G401.6 (cell line): ENCODE measurements around the gene CLECL1.

ENCODE experiments used
- FAIRE-seq: peaks from 2 replicates; lab custom pipeline; 2012; peaks lifted over from hg19 to GRCh38; lab: Jason Lieb, UNC

CLECL1 gene

DNA sequence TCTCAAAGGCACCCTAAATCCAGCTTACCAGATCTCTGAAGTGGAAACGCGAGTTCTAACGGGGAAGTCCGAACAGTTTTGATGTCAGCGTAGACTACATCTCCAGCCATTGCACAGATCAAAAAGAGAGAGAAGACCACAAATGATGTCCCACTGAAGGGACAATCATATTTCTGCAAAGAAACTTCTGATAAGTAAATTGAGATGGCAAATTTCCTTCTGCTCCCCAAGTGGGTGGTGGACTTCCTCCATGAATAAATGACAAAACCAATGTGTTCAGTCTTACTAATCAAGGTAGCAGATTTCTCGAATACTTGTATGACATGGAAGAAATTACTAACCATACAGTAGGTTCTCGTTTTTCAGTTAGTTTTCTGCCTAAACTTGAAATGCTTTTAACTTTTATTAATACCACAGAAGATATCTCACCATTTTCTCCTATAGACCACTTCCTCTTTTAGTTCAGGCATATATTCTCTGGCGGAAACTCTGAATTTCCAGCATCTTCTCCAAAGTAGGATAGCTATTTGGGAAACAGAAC lies at the start of gene CLECL1:
Gene CLECL1, minus strand, starts transcription at position 177 of the 541 bp plus-strand sequence.
- FAIRE-seq: no peak

DNA sequence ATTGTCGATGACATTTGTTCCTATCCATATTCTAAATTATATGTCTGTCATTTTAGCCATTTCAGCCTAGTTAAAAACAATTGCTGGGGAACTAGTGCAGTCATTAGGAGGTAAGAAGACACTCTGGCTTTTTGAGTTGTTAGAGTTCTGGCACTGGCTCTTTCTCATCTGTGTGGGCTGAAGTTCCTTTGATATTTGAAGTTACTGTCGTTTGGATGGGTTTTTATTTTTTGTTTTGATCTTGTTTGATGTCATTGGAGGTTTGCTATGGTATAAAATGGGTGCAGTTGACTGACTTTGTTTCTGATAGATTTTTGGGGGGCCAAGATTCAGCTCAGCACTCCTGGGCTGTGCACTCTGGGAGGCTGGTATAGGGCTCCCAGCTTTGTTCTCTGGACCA lies 48.5 kb upstream of the CLECL1 start:
- FAIRE-seq: no peak

- FAIRE-seq: no peak
Observed at GRCh38 chr12:9779209-9779608, 46.3 kb upstream of the CLECL1 start.

- no peak for FAIRE-seq
Observed at GRCh38 chr12:9776781-9777180, 43.9 kb upstream of the CLECL1 start.

GRCh38 chr12:9773216-9773877 lies 40.5 kb upstream of the CLECL1 start:
- no peak for FAIRE-seq

DNA sequence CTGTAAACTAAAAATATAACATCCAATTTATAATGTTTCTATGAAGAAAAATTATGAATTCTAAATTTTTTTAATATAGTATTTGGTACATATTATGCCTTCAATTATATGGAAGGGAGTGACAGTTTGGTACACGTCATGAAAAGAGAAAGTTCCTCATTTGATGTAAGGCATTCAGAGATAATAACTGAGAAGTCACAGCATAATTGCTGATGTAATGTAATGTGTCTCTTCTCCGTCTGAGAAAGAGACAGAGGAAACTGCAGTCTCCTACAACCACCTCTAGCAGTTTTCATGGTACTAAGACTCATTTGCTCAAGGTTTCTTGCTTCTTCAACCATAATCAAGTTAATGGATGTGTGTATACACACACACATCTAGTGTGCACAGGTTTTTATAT lies 30.1 kb upstream of the CLECL1 start:
- no peak for FAIRE-seq

DNA sequence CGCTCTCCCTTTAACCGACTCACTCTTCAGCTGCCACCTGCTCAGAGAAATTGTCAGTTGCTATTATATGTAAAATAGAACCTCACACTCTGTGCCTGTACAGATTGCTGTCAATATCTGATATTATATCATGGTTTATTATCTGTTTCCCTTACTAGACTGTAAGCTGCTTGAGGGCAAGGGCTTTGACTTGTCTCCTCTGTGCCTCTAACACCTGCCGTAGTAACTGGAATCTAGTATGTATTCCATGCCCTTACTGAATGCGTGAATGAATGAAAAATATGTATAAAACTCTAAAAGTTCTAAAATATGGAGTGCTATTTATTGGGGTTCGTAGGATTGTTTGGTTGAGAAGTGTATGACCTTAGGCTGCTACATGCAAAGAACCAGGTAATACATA lies 29.5 kb upstream of the CLECL1 start:
- no peak for FAIRE-seq

DNA sequence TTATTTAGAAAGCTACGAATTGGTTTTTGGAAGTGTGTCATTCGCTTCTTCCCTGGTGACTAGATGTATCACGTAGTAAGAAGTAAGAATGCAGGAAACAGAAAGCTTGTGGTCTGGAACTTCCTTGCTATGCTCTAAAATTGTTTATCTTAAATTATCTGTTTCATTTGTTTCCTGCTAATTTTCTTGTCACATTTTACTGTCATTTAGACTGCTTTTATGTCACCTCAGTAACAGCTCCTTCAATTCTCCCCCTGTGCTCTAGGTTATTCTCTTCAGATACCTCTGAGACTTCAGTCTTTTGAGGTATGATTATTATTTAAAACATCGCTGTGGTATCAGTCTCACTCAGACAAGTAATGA lies 28.5 kb upstream of the CLECL1 start:
- FAIRE-seq: no peak

DNA sequence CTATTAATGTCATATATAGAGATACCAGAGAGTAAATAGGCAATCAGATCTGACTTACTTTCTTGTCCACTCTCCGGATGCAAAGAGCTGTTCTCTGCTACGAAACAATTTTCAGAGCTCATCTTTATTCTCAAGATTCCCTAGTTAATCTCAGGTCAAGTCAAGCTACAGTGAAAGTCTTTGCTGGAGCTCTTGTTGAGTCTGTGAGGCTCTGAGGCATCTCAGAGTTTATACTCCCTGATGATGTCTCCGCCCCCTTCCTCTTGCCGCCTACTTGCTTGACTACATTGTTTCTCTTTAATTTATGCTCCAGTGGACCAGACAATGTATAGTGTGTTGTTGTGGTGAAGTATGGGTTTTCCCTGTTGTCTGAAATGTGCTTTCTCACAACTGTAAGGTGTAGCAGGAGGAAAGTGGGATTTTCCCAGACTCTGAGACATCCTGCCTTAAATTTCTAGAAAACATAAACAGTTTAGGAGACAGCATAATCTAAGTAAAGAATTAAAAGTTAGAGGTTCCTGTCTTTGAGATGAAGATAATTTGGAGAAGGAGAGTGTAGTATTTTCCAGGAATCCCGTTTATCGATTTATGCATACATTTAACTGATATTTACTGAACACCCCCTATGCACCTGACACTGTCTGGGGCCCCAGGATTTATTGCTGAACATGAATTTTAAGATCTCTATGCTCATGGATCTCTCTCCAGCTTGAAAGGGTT lies 28.0 kb upstream of the CLECL1 start, which contains the start of gene CD69:
Gene CD69, minus strand, starts transcription at position 203 of the 720 bp plus-strand sequence. Its CDS starts 81 bp downstream, at position 122.
- no peak for FAIRE-seq

- FAIRE-seq: no peak
Observed at GRCh38 chr12:9760120-9760519, 27.2 kb upstream of the CLECL1 start.

GRCh38 chr12:9759694-9760093 lies 26.8 kb upstream of the CLECL1 start:
- FAIRE-seq: no peak

GRCh38 chr12:9758119-9758518 lies 25.2 kb upstream of the CLECL1 start:
- FAIRE-seq: no peak

GRCh38 chr12:9757433-9758025 lies 24.6 kb upstream of the CLECL1 start:
- FAIRE-seq: no peak

DNA sequence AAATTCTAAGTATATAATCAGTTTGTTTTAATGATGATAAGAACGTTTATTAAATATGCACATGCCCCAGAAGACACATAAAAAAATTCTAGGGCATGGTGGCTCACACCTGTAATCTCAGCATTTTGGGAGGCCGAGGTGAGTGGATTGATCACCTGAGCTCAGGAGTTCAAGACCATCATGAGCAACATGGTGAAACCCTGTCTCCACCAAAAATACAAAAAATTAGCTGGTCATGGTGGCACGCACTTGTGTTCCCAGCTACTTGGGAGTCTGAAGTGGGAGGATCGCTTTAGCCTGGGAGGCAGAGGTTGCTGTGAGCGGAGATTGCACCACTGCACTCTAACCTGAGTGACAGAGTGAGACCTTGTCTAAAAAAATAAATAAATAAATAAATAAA lies 23.8 kb upstream of the CLECL1 start:
- FAIRE-seq: no peak

DNA sequence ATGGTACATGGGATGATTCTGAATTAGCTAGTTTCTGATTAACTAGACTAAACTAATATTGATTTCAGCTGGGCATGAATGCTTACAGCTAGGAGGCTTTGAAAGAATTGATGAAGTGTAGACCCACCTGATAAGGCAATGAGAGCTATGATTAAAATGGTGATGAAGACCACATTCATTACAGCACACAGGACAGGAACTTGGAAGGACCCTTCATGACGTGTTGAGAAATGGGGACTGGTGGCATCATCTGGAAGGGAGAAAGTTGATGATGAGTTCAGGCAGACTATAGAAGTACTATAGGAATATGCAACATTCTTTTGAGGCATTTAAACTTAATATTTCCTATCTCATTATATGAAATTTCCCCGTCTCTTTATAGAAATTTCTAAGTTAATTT lies 23.3 kb upstream of the CLECL1 start:
- no peak for FAIRE-seq

DNA sequence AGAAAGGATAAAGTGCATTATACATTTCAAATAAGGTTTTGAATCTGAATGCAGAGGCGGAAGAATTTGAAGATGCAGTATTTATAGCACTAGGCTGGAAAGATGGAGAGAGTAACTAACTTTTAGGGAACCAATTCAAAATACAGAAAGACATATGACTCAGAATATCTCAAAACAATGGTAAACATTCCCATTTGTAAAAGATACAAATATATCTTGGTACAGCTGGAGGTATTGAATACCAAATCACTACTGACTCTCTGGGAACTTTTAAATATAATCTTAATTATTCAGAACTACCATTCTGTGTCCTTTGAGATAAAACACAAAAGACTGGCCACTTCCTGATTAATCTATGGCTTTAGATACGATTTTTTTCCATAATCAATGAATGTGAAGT lies 22.7 kb upstream of the CLECL1 start:
- no peak for FAIRE-seq

DNA sequence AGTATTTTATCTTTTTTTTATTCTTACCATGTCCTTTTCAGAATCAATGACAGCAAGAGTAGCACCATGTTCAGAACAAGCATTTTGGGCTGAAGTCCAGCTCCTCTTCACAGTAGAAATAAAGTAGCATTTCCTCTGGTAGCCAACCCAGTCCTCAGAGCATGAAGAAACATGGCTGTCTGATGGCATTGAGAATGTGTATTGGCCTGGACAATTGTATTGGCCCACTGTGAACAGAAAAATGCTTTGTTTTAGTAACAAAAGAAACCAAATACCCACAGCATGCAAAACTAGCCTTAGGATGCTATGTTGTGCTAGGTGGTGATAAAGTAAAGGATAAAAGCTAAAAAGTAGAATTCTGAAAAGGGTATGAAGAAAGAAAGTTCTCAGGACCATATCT lies 22.1 kb upstream of the CLECL1 start:
- no peak for FAIRE-seq

GRCh38 chr12:9754099-9754927 lies 21.4 kb upstream of the CLECL1 start:
- no peak for FAIRE-seq

DNA sequence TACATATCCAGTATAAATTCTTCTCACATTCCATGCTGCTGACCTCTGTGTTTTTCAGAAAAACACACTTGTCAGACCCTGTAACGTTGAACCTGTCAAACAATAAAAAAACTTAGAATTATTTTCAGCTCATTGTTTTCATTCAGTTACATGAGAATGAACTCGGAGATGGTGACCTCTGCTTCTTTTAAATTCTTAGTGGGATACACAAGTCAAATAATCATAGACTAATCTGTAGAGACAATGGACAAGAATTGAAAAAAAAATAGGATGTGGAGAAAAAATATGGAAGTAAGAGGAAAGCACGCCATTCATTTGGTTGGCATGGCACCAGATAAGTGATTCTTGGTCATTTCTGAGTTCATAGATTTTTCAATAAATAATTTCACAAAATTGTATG lies 20.6 kb upstream of the CLECL1 start:
- FAIRE-seq: no peak

DNA sequence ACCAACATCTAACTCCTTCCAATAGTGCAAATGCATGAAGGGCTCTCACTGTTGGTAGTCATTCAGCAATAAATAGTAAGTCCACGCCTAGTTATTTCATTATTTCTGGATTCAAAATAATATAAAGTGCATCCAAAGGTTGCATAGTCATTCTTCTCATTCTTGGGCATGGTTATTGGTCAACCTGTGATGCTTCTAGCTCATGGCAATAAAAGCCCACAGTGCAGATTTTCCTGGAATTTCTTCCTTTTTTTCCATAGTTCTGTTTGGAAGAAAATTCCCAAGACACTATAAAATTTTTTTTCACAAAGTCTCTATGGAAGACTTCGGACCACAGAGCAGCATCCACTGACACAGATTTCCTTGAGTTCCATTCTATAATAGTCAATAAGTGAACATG lies 20.2 kb upstream of the CLECL1 start:
- FAIRE-seq: no peak

DNA sequence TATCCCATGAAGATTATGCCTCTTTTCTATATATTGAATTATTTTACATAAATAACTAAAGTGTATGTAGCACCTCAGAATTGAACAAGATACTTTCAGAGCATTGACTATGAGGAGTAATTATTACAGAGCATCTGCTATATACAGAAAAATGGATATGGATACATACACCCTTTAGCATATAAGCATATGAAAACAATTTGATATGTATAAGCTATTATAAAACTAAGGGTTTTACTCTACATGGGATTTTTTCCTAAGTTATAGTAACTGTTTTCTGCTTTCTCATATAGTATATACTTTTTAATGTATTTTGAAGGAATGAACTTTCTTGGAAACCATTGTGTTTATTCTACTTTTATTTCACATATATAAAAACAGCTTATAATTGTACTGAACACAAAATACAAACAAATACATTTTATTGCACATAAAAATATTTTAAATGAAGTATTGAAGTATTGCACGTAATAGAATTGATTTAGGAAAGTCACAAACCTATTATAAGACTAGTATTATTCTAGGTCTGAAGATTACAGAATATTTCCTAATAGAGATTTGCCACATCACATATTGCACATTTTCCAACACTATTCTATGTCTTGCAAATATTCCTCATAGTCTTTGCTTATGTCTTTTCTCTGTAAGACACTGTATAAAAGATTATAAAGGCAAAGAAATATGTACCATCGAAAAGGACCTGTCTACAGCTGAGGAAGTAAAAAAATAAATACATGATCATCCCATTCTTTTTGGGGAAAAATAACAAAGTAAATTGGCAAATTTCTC lies 19.4 kb upstream of the CLECL1 start:
- peak; percentile 48 for FAIRE-seq
